ENCODE measurements around the gene FIBCD1. TPM values are rescaled to one million over a fixed set of nuclear protein-coding genes. Genes with fewer than 3 reads are reported as not detected.
A peak's percentile ranks its signal among the peaks of the same experiment; 100 is the strongest.

FIBCD1 gene
- not detected for total RNA-seq
- under 1 TPM in 1 of 3 donors, not detected in 2; 0.01 TPM for polyA plus RNA-seq
- long read RNA-seq, donor 1 = 0 reads
- long read RNA-seq, donor 2 = 0 reads

- intact Hi-C loops (cut with DNase I) = loop anchor here in 1 of 2 donors (2.0 kb wide), 1 partner anchor 72 kb away; no protein-coding TSS in a partner anchor
- Histone ChIP-seq H3K27me3 (ENCODE audit: insufficient read depth in 3 of 3, low read length in 2 of 3) (peaks cover 0 to 93% (median 47%) of the 10 kb centered on the region in 3 donors), H3K4me1 (peaks cover 7% of the 10 kb centered on the region), H3K36me3 (ENCODE audit: insufficient read depth in 1 of 2, low read depth in 1 of 2) (no peaks in the 10 kb centered on the region), H3K4me3 (peak within 1 kb of the TSS; percentile 65), H3K9me3 (no peaks in the 10 kb centered on the region), H3K27ac (no peak within 1 kb of the TSS)
- peak in 1 of 4 donors; percentile 39 for ATAC-seq
- no peak for DNase-seq
- 1% methylated on average over 61 to 98 of the region's 98 CpGs for WGBS, 3 donors
- no peak for TF ChIP-seq CTCF (IDR thresholded peaks at IDR 0.05)
These were observed at the start of gene FIBCD1 for GRCh38 chr9:130938652-130939404. FIBCD1 (minus strand) TSS chr9:130939247; CDS start chr9:130938607, 640 bp downstream.

GRCh38 chr9:130988400-130988747 is 49.3 kb upstream of the FIBCD1 start:
- Histone ChIP-seq H3K36me3 (ENCODE audit: insufficient read depth in 1 of 2, low read depth in 1 of 2) (no peaks in the 10 kb centered on the region), H3K27ac (no peak overlapping the region), H3K4me1 (no peaks in the 10 kb centered on the region), H3K4me3 (no peak overlapping the region), H3K9me3 (no peaks in the 10 kb centered on the region), H3K27me3 (ENCODE audit: insufficient read depth in 3 of 3, low read length in 2 of 3) (peaks cover 0 to 73% (median 13%) of the 10 kb centered on the region in 3 donors)
- TF ChIP-seq CTCF (IDR thresholded peaks at IDR 0.05) = no peak
- DNase-seq = no peak
- intact Hi-C loops (cut with DNase I) = no loop called here
- no peak for ATAC-seq
- 71 to 98% (median 95%) methylated on average over 2 of the region's 2 CpGs for WGBS, 3 donors

DNA sequence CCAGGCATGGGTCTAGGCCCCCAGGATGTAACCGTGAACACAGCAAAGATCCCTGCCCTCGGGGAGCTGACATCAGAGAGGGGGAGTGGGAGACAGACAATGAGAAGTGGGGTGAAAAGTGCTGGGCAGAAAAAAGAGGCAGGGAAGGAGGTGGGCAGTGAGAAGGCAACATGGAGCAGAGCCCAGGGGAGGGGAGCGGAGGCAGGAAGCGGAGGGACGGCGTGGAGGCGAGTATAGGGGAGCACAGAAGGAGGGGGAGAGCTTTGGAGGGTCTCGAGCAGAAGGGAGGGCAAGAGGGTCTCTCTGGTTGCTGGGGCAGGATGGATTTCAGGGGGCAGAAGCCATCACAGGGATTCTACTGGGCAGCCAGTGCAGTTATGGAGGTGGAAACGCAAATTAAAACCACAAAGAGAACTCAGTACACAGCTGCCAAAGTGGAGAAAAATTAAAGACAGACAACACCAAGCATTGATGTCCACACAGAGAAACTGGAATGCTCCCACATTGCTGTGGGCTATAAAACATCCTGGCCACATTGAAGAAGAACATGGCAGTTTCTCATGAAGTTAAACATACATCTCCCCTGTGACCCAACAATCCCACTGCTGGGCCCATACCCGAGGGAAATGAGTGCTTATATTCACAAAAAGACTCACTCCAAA is 48.8 kb upstream of the FIBCD1 start:
- Histone ChIP-seq H3K4me3 (no peak overlapping the region), H3K4me1 (no peaks in the 10 kb centered on the region), H3K9me3 (no peaks in the 10 kb centered on the region), H3K36me3 (ENCODE audit: insufficient read depth in 1 of 2, low read depth in 1 of 2) (no peaks in the 10 kb centered on the region), H3K27me3 (ENCODE audit: insufficient read depth in 3 of 3, low read length in 2 of 3) (peaks cover 0 to 68% (median 13%) of the 10 kb centered on the region in 3 donors), H3K27ac (no peak overlapping the region)
- WGBS, 3 donors = 50 to 59% (median 53%) methylated on average over 10 of the region's 10 CpGs
- ATAC-seq = no peak
- DNase-seq = no peak
- intact Hi-C loops (cut with DNase I) = no loop called here
- TF ChIP-seq CTCF (IDR thresholded peaks at IDR 0.05) = no peak

- TF ChIP-seq CTCF (IDR thresholded peaks at IDR 0.05) = no peak
- H3K27me3 ChIP-seq (ENCODE audit: insufficient read depth in 3 of 3, low read length in 2 of 3) = peaks cover 0 to 65% (median 11%) of the 10 kb centered on the region in 3 donors
- no peak overlapping the region for H3K4me3 ChIP-seq
- DNase-seq = no peak
- ATAC-seq = no peak
- H3K4me1 ChIP-seq = no peaks in the 10 kb centered on the region
- intact Hi-C loops (cut with DNase I) = no loop called here
- no peaks in the 10 kb centered on the region for H3K9me3 ChIP-seq
- WGBS, 3 donors = 54 to 58% (median 58%) methylated on average over 7 of the region's 7 CpGs
- H3K36me3 ChIP-seq (ENCODE audit: insufficient read depth in 1 of 2, low read depth in 1 of 2) = no peaks in the 10 kb centered on the region
- no peak overlapping the region for H3K27ac ChIP-seq
These were observed 48.0 kb upstream of the FIBCD1 start for GRCh38 chr9:130987054-130987453.
